Common myeloid progenitor, CD34-positive (primary cell): ENCODE measurements around the gene EXOC6. TPM values are rescaled to one million over a fixed set of nuclear protein-coding genes. Genes with fewer than 3 reads are reported as not detected.

Experiments used
- CTCF ChIA-PET: fragments of 350-600 bp; sonication (Branson Sonifier 250); formaldehyde crosslinking; loops from one replicate; lab custom pipeline; 2021; ENCODE audit warnings: antibody characterized with exemption; lab: Charles Lee
- POLR2A ChIA-PET: fragments of 350-600 bp; sonication (Branson Sonifier 250); formaldehyde crosslinking; loops from one replicate; lab custom pipeline; 2021; ENCODE audit warnings: antibody characterized with exemption; lab: Charles Lee
- DNase-seq, 3 donors: peaks; one replicate each; pipeline versions ENCODE4 v3.0.0 to v3.0.0-alpha.2; 2013
- H3K27ac ChIP-seq, 2 experiments: 1 replicate in 1 of 2; 2 replicates in 1 of 2; pipeline ENCODE4 v1.7.0; 2013; ENCODE audit warnings: inconsistent platforms in 2 of 2, low read length in 2 of 2, mild to moderate bottlenecking in 2 of 2, low read depth in 1 of 2, moderate library complexity in 1 of 2; ENCODE audit not compliant: severe bottlenecking in 2 of 2, insufficient read depth in 1 of 2, poor library complexity in 1 of 2
- H3K27me3 ChIP-seq, 5 experiments: replicated peaks in 2 of 5; 1 replicate in 3 of 5; 2 replicates in 2 of 5; pipeline versions ENCODE4 v1.6.1 to v1.7.0; 2013; ENCODE audit warnings: low read length in 4 of 5, mild to moderate bottlenecking in 2 of 5, moderate library complexity in 2 of 5, inconsistent platforms in 1 of 5; ENCODE audit not compliant: insufficient read depth in 5 of 5, control insufficient read depth in 4 of 5
- H3K36me3 ChIP-seq, 4 experiments: 1 replicate in 2 of 4; 2 replicates in 2 of 4; pipeline versions ENCODE4 v1.6.1 to v1.7.0; 2013; ENCODE audit warnings: low read length in 3 of 4, control low read depth in 1 of 4, mild to moderate bottlenecking in 1 of 4; ENCODE audit not compliant: control insufficient read depth in 4 of 4, insufficient read depth in 4 of 4
- H3K4me1 ChIP-seq, 4 experiments: 1 replicate in 3 of 4; 2 replicates in 1 of 4; pipeline versions ENCODE4 v1.6.1 to v1.7.1; 2013; ENCODE audit warnings: low read length in 3 of 4, mild to moderate bottlenecking in 3 of 4, control low read depth in 1 of 4, inconsistent platforms in 1 of 4, moderate library complexity in 1 of 4; ENCODE audit not compliant: control insufficient read depth in 4 of 4, insufficient read depth in 4 of 4; ENCODE audit errors: control extremely low read depth in 1 of 4
- H3K4me3 ChIP-seq, 7 experiments: 1 replicate in 4 of 7; 2 replicates in 3 of 7; pipeline versions ENCODE4 v1.5.1 to v1.7.0; 2013; ENCODE audit warnings: mild to moderate bottlenecking in 7 of 7, low read length in 6 of 7, moderate library complexity in 6 of 7, inconsistent platforms in 2 of 7, low read depth in 2 of 7, control low read depth in 1 of 7; ENCODE audit not compliant: insufficient read depth in 4 of 7, control insufficient read depth in 1 of 7; ENCODE audit errors: extremely low read depth in 1 of 7
- H3K9me3 ChIP-seq, 5 experiments: 1 replicate in 4 of 5; 2 replicates in 1 of 5; pipeline versions ENCODE4 v1.6.1 to v1.7.1; 2013; ENCODE audit warnings: low read length in 4 of 5, mild to moderate bottlenecking in 2 of 5, inconsistent platforms in 1 of 5, low read depth in 1 of 5, moderate library complexity in 1 of 5; ENCODE audit not compliant: control insufficient read depth in 4 of 5, insufficient read depth in 2 of 5; ENCODE audit errors: control extremely low read depth in 1 of 5
- WGBS: methylation state at CpG from one replicate; pipeline ENCODE4 v1.1.5; 2013; ENCODE audit not compliant: insufficient coverage; 5-methylcytosine and 5-hydroxymethylcytosine counted together
- polyA plus RNA-seq: library from polyadenylated mRNA; unstranded; fragments of 120-200 nt; gene quantifications from one replicate; pipeline ENCODE4 v1.2.1, GENCODE V29; 2013

EXOC6 gene
- polyA plus RNA-seq = 28.6 TPM

- peak within 1 kb of the TSS; percentile 68 to 86 for H3K27ac ChIP-seq
- no peaks in the 10 kb centered on the region for H3K27me3 ChIP-seq
- no peaks in the 10 kb centered on the region for H3K36me3 ChIP-seq
- peaks cover 0 to 2% (median 0%) of the 10 kb centered on the region in 5 experiments for H3K9me3 ChIP-seq
- peaks cover 33 to 54% (median 46%) of the 10 kb centered on the region in 4 experiments for H3K4me1 ChIP-seq
- ChIA-PET POLR2A (interaction anchor here (0.6 to 3.9 kb wide), 2 partner anchors 20 to 158 kb away, joined by 3 to 26 read pairs; partner anchors contain the start of gene HHEX), CTCF (interaction anchor here (0.9 to 11.7 kb wide), 9 partner anchors 11 to 257 kb away, joined by 3 to 69 read pairs (median 4); no protein-coding TSS in a partner anchor)
- peak within 1 kb of the TSS; percentile 78 to 94 (median 87) for H3K4me3 ChIP-seq
- under 1% methylated on average over 75 of the region's 103 CpGs for WGBS
- peak; percentile 87 to 93 (median 93) for DNase-seq
Measured at GRCh38 chr10:92848441-92849233, at the start of gene EXOC6. Gene EXOC6 (plus strand): TSS chr10:92848520. CDS start chr10:92848534, 14 bp downstream.

- Histone ChIP-seq H3K27ac (no peak overlapping the region), H3K27me3 (no peaks in the 10 kb centered on the region), H3K4me3 (no peak overlapping the region), H3K4me1 (peaks cover 0 to 6% (median 1%) of the 10 kb centered on the region in 4 experiments), H3K9me3 (peaks cover 0 to 2% (median 0%) of the 10 kb centered on the region in 5 experiments), H3K36me3 (no peaks in the 10 kb centered on the region)
- WGBS = 100% methylated on average over 1 of the region's 2 CpGs
- no peak for DNase-seq
- ChIA-PET POLR2A (no interaction called here), CTCF (interaction anchor here (1.3 kb wide), 1 partner anchor 12 kb away, joined by 3 read pairs; no protein-coding TSS in a partner anchor)
Measured at GRCh38 chr10:92799568-92799967, 48.8 kb upstream of the EXOC6 start.

GRCh38 chr10:92800134-92800733 lies 48.1 kb upstream of the EXOC6 start:
- DNase-seq = no peak
- ChIA-PET POLR2A (no interaction called here), CTCF (interaction anchor here (1.3 kb wide), 1 partner anchor 13 kb away, joined by 3 read pairs; no protein-coding TSS in a partner anchor)
- peaks cover 0 to 2% (median 0%) of the 10 kb centered on the region in 5 experiments for H3K9me3 ChIP-seq
- no peak overlapping the region for H3K27ac ChIP-seq
- H3K4me1 ChIP-seq = peaks cover 0 to 6% (median 1%) of the 10 kb centered on the region in 4 experiments
- no peaks in the 10 kb centered on the region for H3K36me3 ChIP-seq
- 100% methylated on average over 1 of the region's 5 CpGs for WGBS
- no peaks in the 10 kb centered on the region for H3K27me3 ChIP-seq
- no peak overlapping the region for H3K4me3 ChIP-seq

GRCh38 chr10:92801978-92802872 lies 46.1 kb upstream of the EXOC6 start:
- Histone ChIP-seq H3K4me3 (no peak overlapping the region), H3K4me1 (peaks cover 0 to 6% (median 1%) of the 10 kb centered on the region in 4 experiments), H3K27ac (no peak overlapping the region), H3K9me3 (no peaks in the 10 kb centered on the region), H3K27me3 (no peaks in the 10 kb centered on the region), H3K36me3 (no peaks in the 10 kb centered on the region)
- 86% methylated on average over 8 of the region's 9 CpGs for WGBS
- ChIA-PET CTCF (interaction anchor here (0.7 to 1.6 kb wide), 11 partner anchors 11 to 110 kb away, joined by 3 to 4 read pairs (median 3); no protein-coding TSS in a partner anchor), POLR2A (interaction anchor here (0.6 to 1.4 kb wide), 4 partner anchors 13 to 1601 kb away, joined by 3 to 5 read pairs (median 3); no protein-coding TSS in a partner anchor)
- DNase-seq = no peak

GRCh38 chr10:92809840-92810239 lies 38.5 kb upstream of the EXOC6 start:
- 100% methylated on average over 1 of the region's 3 CpGs for WGBS
- CTCF ChIA-PET = interaction anchor here (1.0 to 1.1 kb wide), 3 partner anchors 10 to 34 kb away, joined by 3 read pairs; no protein-coding TSS in a partner anchor

GRCh38 chr10:92810934-92811532 lies 37.3 kb upstream of the EXOC6 start:
- H3K27ac ChIP-seq = no peak overlapping the region
- DNase-seq = no peak
- POLR2A ChIA-PET = no interaction called here
- no peaks in the 10 kb centered on the region for H3K27me3 ChIP-seq
- CTCF ChIA-PET = no interaction called here
- no peaks in the 10 kb centered on the region for H3K9me3 ChIP-seq
- no peak overlapping the region for H3K4me3 ChIP-seq
- H3K36me3 ChIP-seq = no peaks in the 10 kb centered on the region
- peaks cover 0 to 4% (median 0%) of the 10 kb centered on the region in 4 experiments for H3K4me1 ChIP-seq
- WGBS = no CpG with 5 or more reads among the region's 4 CpGs

More at GRCh38 chr10:92809840-92810239, 38.5 kb upstream of the EXOC6 start:
- no peaks in the 10 kb centered on the region for H3K9me3 ChIP-seq
- no peak overlapping the region for H3K4me3 ChIP-seq
- peaks cover 0 to under 1% (median 0%) of the 10 kb centered on the region in 4 experiments for H3K4me1 ChIP-seq
- H3K27ac ChIP-seq = no peak overlapping the region
- no peaks in the 10 kb centered on the region for H3K36me3 ChIP-seq
- POLR2A ChIA-PET = no interaction called here
- no peak for DNase-seq
- H3K27me3 ChIP-seq = no peaks in the 10 kb centered on the region
